Activated CD4-positive, alpha-beta T cell treated with anti-CD3 and anti-CD28 coated beads for 36 hours (primary cell): Measurements from ENCODE around the gene RASGRF1. TPM values are rescaled to one million over a fixed set of nuclear protein-coding genes. Genes with fewer than 3 reads are reported as not detected.

Experiments used
- ATAC-seq: fragments of 200-7000 bp; cut with Tn5 transposase; one replicate; pipeline ENCODE4 v1.10.0; 2021; ENCODE audit warnings: mild to moderate bottlenecking, moderate library complexity
- CTCF ChIA-PET: fragments of 350-600 bp; sonication (Branson Sonifier 250); formaldehyde crosslinking; loops from one replicate; lab custom pipeline; 2021; ENCODE audit warnings: antibody characterized with exemption; lab: Charles Lee
- POLR2A ChIA-PET: fragments of 350-600 bp; sonication (Branson Sonifier 250); formaldehyde crosslinking; loops from one replicate; lab custom pipeline; 2021; ENCODE audit warnings: antibody characterized with exemption, inconsistent platforms; lab: Charles Lee
- DNase-seq: peaks from one replicate; pipeline ENCODE4 v3.0.0-alpha.2; 2020
- H3K27ac Mint-ChIP-seq: one replicate; pipeline ENCODE4 v1.8.0; 2021; ENCODE audit warnings: mixed read lengths
- H3K27me3 Mint-ChIP-seq: one replicate; pipeline ENCODE4 v1.8.0; 2021; ENCODE audit warnings: mixed read lengths
- H3K36me3 Mint-ChIP-seq: one replicate; pipeline ENCODE4 v1.8.0; 2021; ENCODE audit warnings: low read depth, mixed read lengths
- H3K4me1 Mint-ChIP-seq: one replicate; pipeline ENCODE4 v1.8.0; 2021; ENCODE audit warnings: mixed read lengths
- H3K4me3 Mint-ChIP-seq: one replicate; pipeline ENCODE4 v1.8.0; 2021; ENCODE audit warnings: mild to moderate bottlenecking, moderate library complexity, mixed read lengths
- H3K9me3 Mint-ChIP-seq: one replicate; pipeline ENCODE4 v1.8.0; 2021; ENCODE audit warnings: low read depth, mixed read lengths
- intact Hi-C, 2 experiments: fragments of 100-400 bp; cut with DNase I in 1 of 2; cut with micrococcal nuclease in 1 of 2; formaldehyde crosslinking; loops; one replicate each; pipeline versions ENCODE4 v1.14.2 to v1.15.1; 2022 to 2024; cut with DNase I, micrococcal nuclease
- total RNA-seq, 2 experiments: library from RNA; stranded (reverse); gene quantifications; one replicate each; pipeline ENCODE4 v1.2.3, GENCODE V29; 2021

Gene RASGRF1
- total RNA-seq, 2 experiments from 2014 or later = not detected

- Mint-ChIP-seq H3K27me3 (peaks cover 4% of the 10 kb centered on the region), H3K4me3 (no peak overlapping the region), H3K9me3 (no peaks in the 10 kb centered on the region), H3K27ac (no peak overlapping the region), H3K4me1 (no peaks in the 10 kb centered on the region), H3K36me3 (no peaks in the 10 kb centered on the region)
- POLR2A ChIA-PET = no interaction called here
- CTCF ChIA-PET = no interaction called here
- DNase-seq = no peak
- no peak for ATAC-seq
- intact Hi-C loops = no loop called here
These were observed 40.2 kb downstream of the RASGRF1 start for GRCh38 chr15:79050341-79050740.

- H3K36me3 Mint-ChIP-seq = no peaks in the 10 kb centered on the region
- peaks cover 4% of the 10 kb centered on the region for H3K27me3 Mint-ChIP-seq
- no peaks in the 10 kb centered on the region for H3K9me3 Mint-ChIP-seq
- H3K27ac Mint-ChIP-seq = no peak overlapping the region
- intact Hi-C loops = no loop called here
- POLR2A ChIA-PET = no interaction called here
- ATAC-seq (no peak), DNase-seq (no peak)
- H3K4me3 Mint-ChIP-seq = no peak overlapping the region
- H3K4me1 Mint-ChIP-seq = no peaks in the 10 kb centered on the region
- CTCF ChIA-PET = interaction anchor here (0.5 kb wide), 1 partner anchor 134 kb away, joined by 3 read pairs; no protein-coding TSS in a partner anchor
These were observed 41.2 kb downstream of the RASGRF1 start for GRCh38 chr15:79049416-79049815.

DNA sequence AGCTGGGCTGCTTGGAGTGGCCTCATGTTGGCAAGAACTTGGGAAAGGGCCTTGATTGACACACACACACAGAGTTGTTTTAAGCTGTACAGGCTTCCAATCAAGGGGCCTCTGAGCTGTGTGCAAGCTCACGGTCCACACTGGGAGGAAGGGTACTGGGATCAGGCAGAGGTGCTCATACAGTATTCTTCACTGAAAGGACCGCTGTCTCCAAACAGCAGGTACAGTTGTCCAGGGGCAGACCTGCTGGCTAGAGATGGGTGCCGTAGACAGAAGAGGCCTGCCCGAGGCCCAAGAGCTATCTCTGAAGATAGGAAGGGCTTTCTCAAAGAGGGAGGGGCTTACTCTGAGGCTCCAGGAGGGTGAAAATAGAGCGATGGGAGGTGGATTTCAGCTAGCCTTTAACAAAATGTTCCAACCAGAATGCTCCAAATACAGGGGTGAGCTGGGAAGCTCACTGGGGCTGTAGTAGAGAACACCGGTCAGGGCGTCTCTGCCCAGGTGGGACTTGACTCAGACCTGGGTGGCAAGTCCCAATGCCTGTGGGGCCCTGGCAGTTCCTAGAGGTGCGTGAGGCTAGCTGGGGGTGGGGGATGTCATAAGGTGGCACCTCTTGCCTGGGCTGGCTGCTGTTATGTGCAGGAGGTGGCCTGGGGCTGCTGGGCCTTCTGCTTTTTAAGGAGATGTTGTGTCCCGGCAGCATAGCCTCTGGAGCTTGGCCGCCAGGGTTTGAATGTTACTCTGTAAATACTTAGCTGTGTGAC is 42.7 kb downstream of the RASGRF1 start:
- H3K27ac Mint-ChIP-seq = no peak overlapping the region
- H3K4me1 Mint-ChIP-seq = no peaks in the 10 kb centered on the region
- ATAC-seq (no peak), DNase-seq (no peak)
- intact Hi-C loops = no loop called here
- ChIA-PET CTCF (interaction anchor here (0.6 to 3.1 kb wide), 4 partner anchors 9 to 142 kb away, joined by 3 to 15 read pairs (median 4); no protein-coding TSS in a partner anchor), POLR2A (no interaction called here)
- H3K27me3 Mint-ChIP-seq = peaks cover 4% of the 10 kb centered on the region
- no peaks in the 10 kb centered on the region for H3K36me3 Mint-ChIP-seq
- no peak overlapping the region for H3K4me3 Mint-ChIP-seq
- H3K9me3 Mint-ChIP-seq = peaks cover 7% of the 10 kb centered on the region

- ChIA-PET CTCF (interaction anchor here (0.9 to 3.1 kb wide), 4 partner anchors 10 to 137 kb away, joined by 3 to 15 read pairs (median 4); no protein-coding TSS in a partner anchor), POLR2A (no interaction called here)
- Mint-ChIP-seq H3K9me3 (peaks cover 11% of the 10 kb centered on the region), H3K36me3 (no peaks in the 10 kb centered on the region), H3K4me1 (no peaks in the 10 kb centered on the region), H3K27me3 (peaks cover 4% of the 10 kb centered on the region), H3K27ac (no peak overlapping the region), H3K4me3 (no peak overlapping the region)
- no peak for ATAC-seq
- DNase-seq = no peak
- intact Hi-C loops = no loop called here
These were observed 43.7 kb downstream of the RASGRF1 start for GRCh38 chr15:79046691-79047404.

- H3K27ac Mint-ChIP-seq = no peak overlapping the region
- intact Hi-C loops = no loop called here
These were observed 45.5 kb downstream of the RASGRF1 start for GRCh38 chr15:79045041-79045440.

GRCh38 chr15:79042213-79042928 is 48.2 kb downstream of the RASGRF1 start:
- ATAC-seq (no peak), DNase-seq (no peak)
- ChIA-PET POLR2A (no interaction called here), CTCF (interaction anchor here (2.5 kb wide), 1 partner anchor 15 kb away, joined by 14 read pairs; no protein-coding TSS in a partner anchor)
- no peak overlapping the region for H3K27ac Mint-ChIP-seq
- H3K36me3 Mint-ChIP-seq = no peaks in the 10 kb centered on the region
- H3K4me3 Mint-ChIP-seq = no peak overlapping the region
- peaks cover 16% of the 10 kb centered on the region for H3K27me3 Mint-ChIP-seq
- no peaks in the 10 kb centered on the region for H3K4me1 Mint-ChIP-seq
- H3K9me3 Mint-ChIP-seq = peaks cover 11% of the 10 kb centered on the region
- intact Hi-C loops = no loop called here

More at GRCh38 chr15:79045041-79045440, 45.5 kb downstream of the RASGRF1 start:
- Mint-ChIP-seq H3K9me3 (peaks cover 11% of the 10 kb centered on the region), H3K4me3 (no peak overlapping the region), H3K4me1 (no peaks in the 10 kb centered on the region), H3K36me3 (no peaks in the 10 kb centered on the region), H3K27me3 (peaks cover 12% of the 10 kb centered on the region)
- DNase-seq = no peak
- POLR2A ChIA-PET = no interaction called here
- CTCF ChIA-PET = no interaction called here
- ATAC-seq = no peak

DNA sequence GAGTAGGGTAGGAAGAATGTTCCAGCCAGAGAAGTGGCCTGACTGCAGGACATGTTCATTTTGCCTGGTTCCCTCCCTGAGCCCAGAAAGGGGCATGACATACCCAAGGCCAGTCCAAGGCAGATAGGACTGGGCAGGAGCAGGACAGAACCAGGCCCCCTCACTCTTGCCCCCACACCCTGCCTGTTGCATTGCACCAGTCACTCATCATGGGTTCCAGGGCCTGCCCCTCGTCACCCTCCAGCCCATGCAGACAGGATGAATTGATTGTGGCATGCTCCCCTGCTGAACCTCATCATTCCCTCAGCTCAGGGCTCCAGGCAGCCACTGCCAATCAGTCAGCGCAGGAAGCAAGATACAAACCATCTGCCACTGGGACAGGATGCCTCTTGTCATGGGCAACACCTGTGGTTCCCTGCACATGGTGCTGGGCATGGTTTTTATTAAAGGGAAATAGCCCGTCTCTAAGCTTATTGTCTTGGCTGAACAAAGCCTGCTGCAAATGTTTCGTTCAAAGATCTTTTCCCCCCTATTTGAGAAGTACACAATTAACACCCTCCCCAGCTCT is 48.9 kb downstream of the RASGRF1 start:
- ChIA-PET CTCF (interaction anchor here (2.5 kb wide), 1 partner anchor 14 kb away, joined by 14 read pairs; no protein-coding TSS in a partner anchor), POLR2A (no interaction called here)
- intact Hi-C loops = no loop called here
- Mint-ChIP-seq H3K27me3 (peaks cover 18% of the 10 kb centered on the region), H3K4me1 (no peaks in the 10 kb centered on the region), H3K27ac (no peak overlapping the region), H3K9me3 (peaks cover 11% of the 10 kb centered on the region), H3K4me3 (no peak overlapping the region), H3K36me3 (no peaks in the 10 kb centered on the region)
- no peak for DNase-seq
- ATAC-seq = no peak

DNA sequence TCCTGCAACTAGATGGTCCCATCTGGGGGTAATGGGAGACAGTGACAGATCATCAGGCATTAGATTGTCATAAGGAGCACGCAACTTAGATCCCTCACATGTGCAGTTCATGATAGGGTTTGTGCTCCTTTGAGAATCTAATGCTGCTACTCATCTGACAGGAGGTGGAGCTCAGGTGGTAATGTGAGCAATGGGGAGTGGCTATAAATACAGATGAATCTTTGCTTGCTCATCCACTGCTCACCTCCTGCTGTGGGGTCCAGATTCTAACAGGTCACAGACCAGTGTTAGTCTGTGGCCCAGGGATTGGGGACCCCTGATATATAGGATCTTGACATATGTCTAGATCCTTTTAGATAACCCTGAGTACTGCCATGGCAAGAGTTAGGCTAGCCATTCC is 52.7 kb downstream of the RASGRF1 start:
- Mint-ChIP-seq H3K4me1 (no peaks in the 10 kb centered on the region), H3K4me3 (no peak overlapping the region), H3K9me3 (peaks cover 4% of the 10 kb centered on the region), H3K27ac (no peak overlapping the region), H3K27me3 (peaks cover 21% of the 10 kb centered on the region), H3K36me3 (no peaks in the 10 kb centered on the region)
- intact Hi-C loops = no loop called here
- ATAC-seq (no peak), DNase-seq (no peak)
- ChIA-PET CTCF (interaction anchor here (0.6 kb wide), 1 partner anchor 160 kb away, joined by 3 read pairs; no protein-coding TSS in a partner anchor), POLR2A (no interaction called here)

- ChIA-PET CTCF (interaction anchor here (0.7 kb wide), 1 partner anchor 157 kb away, joined by 3 read pairs; no protein-coding TSS in a partner anchor), POLR2A (no interaction called here)
- no peak overlapping the region for H3K27ac Mint-ChIP-seq
- H3K36me3 Mint-ChIP-seq = no peaks in the 10 kb centered on the region
- H3K4me3 Mint-ChIP-seq = no peak overlapping the region
- intact Hi-C loops = no loop called here
- H3K9me3 Mint-ChIP-seq = no peaks in the 10 kb centered on the region
- peaks cover 20% of the 10 kb centered on the region for H3K27me3 Mint-ChIP-seq
- H3K4me1 Mint-ChIP-seq = no peaks in the 10 kb centered on the region
- ATAC-seq (no peak), DNase-seq (no peak)
These were observed 54.3 kb downstream of the RASGRF1 start for GRCh38 chr15:79036323-79036722.

DNA sequence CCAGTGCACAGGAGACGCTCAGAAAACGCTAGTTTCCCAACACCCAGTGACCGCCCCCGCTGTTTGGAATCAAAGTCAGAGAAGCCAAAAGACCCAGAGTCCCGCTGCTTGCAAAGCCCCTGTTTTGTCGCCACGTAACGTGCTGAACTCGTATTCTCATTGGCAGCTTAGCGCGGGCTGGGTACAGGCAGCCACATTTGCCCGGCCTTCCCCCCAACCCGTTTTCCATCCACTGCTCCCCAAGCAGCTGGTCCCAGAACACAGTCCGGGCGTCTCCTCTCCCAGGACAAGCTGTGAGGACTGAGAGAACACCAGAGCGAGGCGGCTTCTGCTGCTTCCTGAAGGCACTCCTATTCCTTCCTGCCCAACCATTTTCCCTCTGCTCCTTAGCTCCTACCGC is 54.8 kb downstream of the RASGRF1 start:
- CTCF ChIA-PET = interaction anchor here (0.7 kb wide), 1 partner anchor 157 kb away, joined by 3 read pairs; no protein-coding TSS in a partner anchor
- Mint-ChIP-seq H3K36me3 (no peaks in the 10 kb centered on the region), H3K4me3 (no peak overlapping the region), H3K4me1 (no peaks in the 10 kb centered on the region), H3K27ac (no peak overlapping the region), H3K9me3 (no peaks in the 10 kb centered on the region), H3K27me3 (peaks cover 18% of the 10 kb centered on the region)
- no peak for ATAC-seq
- POLR2A ChIA-PET = no interaction called here
- DNase-seq = no peak
- intact Hi-C loops = no loop called here

GRCh38 chr15:79035111-79035601 is 55.4 kb downstream of the RASGRF1 start:
- intact Hi-C loops = no loop called here
- Mint-ChIP-seq H3K36me3 (no peaks in the 10 kb centered on the region), H3K4me1 (no peaks in the 10 kb centered on the region), H3K9me3 (no peaks in the 10 kb centered on the region), H3K4me3 (no peak overlapping the region), H3K27ac (no peak overlapping the region), H3K27me3 (peaks cover 14% of the 10 kb centered on the region)
- ChIA-PET POLR2A (no interaction called here), CTCF (no interaction called here)
- no peak for ATAC-seq
- no peak for DNase-seq
